ENCODE results near the gene CPLANE1. TPM values are rescaled to one million over a fixed set of nuclear protein-coding genes. Genes with fewer than 3 reads are reported as not detected.

The CPLANE1 gene
- total RNA-seq, 1 donor from 2014 or later, result 21.8 TPM

DNA sequence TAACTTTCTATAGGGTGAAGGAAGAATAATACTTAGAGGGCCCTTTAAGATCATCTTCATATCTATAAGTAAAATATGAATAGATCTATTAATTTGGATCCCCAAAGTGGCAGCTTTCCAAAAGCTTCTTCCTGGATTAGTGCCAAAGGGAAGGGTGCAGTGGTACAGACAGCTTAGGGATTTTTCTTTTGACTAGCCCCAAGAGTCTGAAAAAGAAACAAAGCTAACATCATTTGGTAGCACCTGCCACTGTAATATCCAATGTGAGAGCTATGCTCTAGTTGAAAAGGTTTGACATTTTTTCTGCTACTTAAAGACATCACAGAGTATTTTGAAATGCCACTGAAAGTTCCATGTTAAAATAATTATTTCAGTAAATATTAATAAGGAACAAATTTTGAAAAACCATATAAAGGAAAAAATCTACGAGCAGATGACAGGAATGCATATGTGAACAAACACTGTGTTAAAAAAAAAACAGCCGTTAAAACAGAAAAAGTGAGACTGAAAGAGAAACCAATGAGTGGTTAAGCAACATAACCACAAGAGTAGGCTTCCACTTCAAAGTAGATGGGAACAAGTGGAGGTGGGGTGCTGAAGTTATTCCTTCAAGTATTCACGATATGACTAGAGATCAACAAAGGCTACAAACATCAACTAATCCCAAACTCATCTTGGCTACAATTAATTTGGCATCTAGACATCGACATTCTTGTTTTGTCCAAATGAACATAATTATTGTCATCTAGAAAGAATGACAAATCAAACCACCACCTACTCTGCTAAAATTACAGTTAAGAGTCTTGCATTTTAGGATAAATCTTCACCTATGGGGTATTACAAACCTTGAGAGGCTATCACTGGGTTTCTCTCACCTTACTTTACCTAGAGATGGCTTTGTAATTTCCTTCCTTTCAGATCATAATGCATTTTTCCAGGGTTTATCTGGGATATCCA is 137.5 kb downstream of the CPLANE1 start:
- H3K36me3 Mint-ChIP-seq (ENCODE audit: low read depth, unreplicated experiment), result peaks cover 21% of the 10 kb centered on the region
- TF ChIP-seq EZH2 (IDR thresholded peaks at IDR 0.05; ENCODE audit: insufficient read depth, low read length) (no peak), CTCF (IDR thresholded peaks at IDR 0.05; ENCODE audit: insufficient read depth, low read depth, low read length) (no peak)
- Histone ChIP-seq H3K4me3 (ENCODE audit: insufficient read depth, low read depth, low read length) (no peak overlapping the region), H4K20me1 (ENCODE audit: insufficient read depth, low read length) (no peaks in the 10 kb centered on the region), H3K36me3 (ENCODE audit: insufficient read depth, low read length) (peaks cover 10% of the 10 kb centered on the region), H2AFZ (ENCODE audit: low read depth, low read length) (no peak overlapping the region), H3K9ac (ENCODE audit: low read length) (no peak overlapping the region), H3K4me1 (ENCODE audit: insufficient read depth, low read length) (no peaks in the 10 kb centered on the region), H3K4me2 (ENCODE audit: low read length) (no peak overlapping the region), H3K79me2 (ENCODE audit: insufficient read depth, low read length) (no peaks in the 10 kb centered on the region), H3K27me3 (ENCODE audit: insufficient read depth, low read length) (no peaks in the 10 kb centered on the region), H3K9me3 (ENCODE audit: insufficient read depth, low read depth, low read length) (no peaks in the 10 kb centered on the region), H3K27ac (ENCODE audit: low read depth, low read length) (no peak overlapping the region)
- no peaks in the 10 kb centered on the region for H3K9me3 Mint-ChIP-seq (ENCODE audit: unreplicated experiment)
- no peak overlapping the region for H3K4me3 Mint-ChIP-seq (ENCODE audit: unreplicated experiment)
- H3K4me1 Mint-ChIP-seq (ENCODE audit: low read depth, unreplicated experiment), result peaks cover 9% of the 10 kb centered on the region
- no peak for FAIRE-seq
- no peaks in the 10 kb centered on the region for H3K27me3 Mint-ChIP-seq (ENCODE audit: low read depth, unreplicated experiment)
- H3K27ac Mint-ChIP-seq (ENCODE audit: unreplicated experiment), result no peak overlapping the region
- peak; percentile 10 for DNase-seq (ENCODE audit: low read depth)

- H3K36me3 ChIP-seq (ENCODE audit: insufficient read depth, low read length), result peaks cover 9% of the 10 kb centered on the region
- no peaks in the 10 kb centered on the region for H3K9me3 Mint-ChIP-seq (ENCODE audit: unreplicated experiment)
- H3K27ac ChIP-seq (ENCODE audit: low read depth, low read length), result no peak overlapping the region
- no peak for DNase-seq (ENCODE audit: low read depth)
- no peak overlapping the region for H3K4me3 Mint-ChIP-seq (ENCODE audit: unreplicated experiment)
- H3K9me3 ChIP-seq (ENCODE audit: insufficient read depth, low read depth, low read length), result no peaks in the 10 kb centered on the region
- no peak overlapping the region for H2AFZ ChIP-seq (ENCODE audit: low read depth, low read length)
- no peak overlapping the region for H3K4me3 ChIP-seq (ENCODE audit: insufficient read depth, low read depth, low read length)
- no peaks in the 10 kb centered on the region for H3K4me1 ChIP-seq (ENCODE audit: insufficient read depth, low read length)
- no peak overlapping the region for H3K27ac Mint-ChIP-seq (ENCODE audit: unreplicated experiment)
- H4K20me1 ChIP-seq (ENCODE audit: insufficient read depth, low read length), result no peaks in the 10 kb centered on the region
- H3K79me2 ChIP-seq (ENCODE audit: insufficient read depth, low read length), result no peaks in the 10 kb centered on the region
- H3K36me3 Mint-ChIP-seq (ENCODE audit: low read depth, unreplicated experiment), result peaks cover 24% of the 10 kb centered on the region
- no peaks in the 10 kb centered on the region for H3K27me3 Mint-ChIP-seq (ENCODE audit: low read depth, unreplicated experiment)
- H3K4me1 Mint-ChIP-seq (ENCODE audit: low read depth, unreplicated experiment), result peaks cover 9% of the 10 kb centered on the region
- no peak for TF ChIP-seq EZH2 (IDR thresholded peaks at IDR 0.05; ENCODE audit: insufficient read depth, low read length)
- no peak for TF ChIP-seq CTCF (IDR thresholded peaks at IDR 0.05; ENCODE audit: insufficient read depth, low read depth, low read length)
- no peak overlapping the region for H3K9ac ChIP-seq (ENCODE audit: low read length)
- no peaks in the 10 kb centered on the region for H3K27me3 ChIP-seq (ENCODE audit: insufficient read depth, low read length)
- no peak for FAIRE-seq
- no peak overlapping the region for H3K4me2 ChIP-seq (ENCODE audit: low read length)
Measured at GRCh38 chr5:37110135-37110534, 139.0 kb downstream of the CPLANE1 start.

DNA sequence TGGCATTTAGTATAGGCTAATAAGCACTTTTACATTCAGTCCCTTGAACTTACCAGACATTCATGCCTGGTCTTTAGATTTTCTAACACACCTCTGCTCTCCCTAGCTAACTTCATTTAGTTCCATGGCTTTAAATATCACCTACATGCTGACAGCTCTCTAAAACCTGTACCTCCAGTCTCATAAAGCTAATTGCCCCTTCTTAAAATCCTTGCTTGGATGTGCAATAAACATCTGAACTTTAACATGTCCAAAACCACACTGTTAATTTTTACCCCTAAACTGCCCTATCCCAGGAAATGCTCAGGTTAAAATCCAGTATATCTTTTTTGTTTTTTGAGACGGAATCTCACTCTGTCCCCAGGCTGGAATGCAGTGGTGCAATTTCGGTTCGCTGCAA is 139.8 kb downstream of the CPLANE1 start:
- Mint-ChIP-seq H3K27me3 (ENCODE audit: low read depth, unreplicated experiment) (no peaks in the 10 kb centered on the region), H3K4me1 (ENCODE audit: low read depth, unreplicated experiment) (peaks cover 9% of the 10 kb centered on the region), H3K36me3 (ENCODE audit: low read depth, unreplicated experiment) (peaks cover 29% of the 10 kb centered on the region), H3K9me3 (ENCODE audit: unreplicated experiment) (no peaks in the 10 kb centered on the region), H3K4me3 (ENCODE audit: unreplicated experiment) (no peak overlapping the region), H3K27ac (ENCODE audit: unreplicated experiment) (no peak overlapping the region)
- Histone ChIP-seq H3K79me2 (ENCODE audit: insufficient read depth, low read length) (no peaks in the 10 kb centered on the region), H3K4me2 (ENCODE audit: low read length) (no peak overlapping the region), H3K4me3 (ENCODE audit: insufficient read depth, low read depth, low read length) (no peak overlapping the region), H3K9me3 (ENCODE audit: insufficient read depth, low read depth, low read length) (no peaks in the 10 kb centered on the region), H4K20me1 (ENCODE audit: insufficient read depth, low read length) (no peaks in the 10 kb centered on the region), H2AFZ (ENCODE audit: low read depth, low read length) (no peak overlapping the region), H3K27ac (ENCODE audit: low read depth, low read length) (no peak overlapping the region), H3K36me3 (ENCODE audit: insufficient read depth, low read length) (peaks cover 9% of the 10 kb centered on the region), H3K27me3 (ENCODE audit: insufficient read depth, low read length) (no peaks in the 10 kb centered on the region), H3K9ac (ENCODE audit: low read length) (no peak overlapping the region), H3K4me1 (ENCODE audit: insufficient read depth, low read length) (no peaks in the 10 kb centered on the region)
- TF ChIP-seq CTCF (IDR thresholded peaks at IDR 0.05; ENCODE audit: insufficient read depth, low read depth, low read length), result no peak
- TF ChIP-seq EZH2 (IDR thresholded peaks at IDR 0.05; ENCODE audit: insufficient read depth, low read length), result no peak
- FAIRE-seq, result no peak
- DNase-seq (ENCODE audit: low read depth), result no peak

Measured in astrocyte (in vitro differentiated cells and primary cell).